Central memory CD8-positive, alpha-beta T cell (primary cell): Measurements from ENCODE around the gene F10.
"Not testable (repeated sequence)": the region's sequence is repeated elsewhere in the genome, so short reads cannot be mapped to it uniquely, and the experiment has no call there.

ENCODE experiments used
- ATAC-seq: fragments of 150-1000 bp; cut with Tn5 transposase; replicated peaks from 2 replicates; pipeline ENCODE4 v1.10.0; 2022; ENCODE audit warnings: mild to moderate bottlenecking, moderate FRiP score, moderate number of reproducible peaks; ENCODE audit not compliant: poor library complexity, severe bottlenecking; ENCODE audit errors: extremely low read depth
- DNase-seq, 2 donors: peaks; one replicate each; pipeline ENCODE4 v3.0.0; 2021; ENCODE audit warnings: low spot score in 2 of 2
- H3K27ac Mint-ChIP-seq: one replicate; pipeline ENCODE4 v1.8.0; 2022; ENCODE audit warnings: low read depth, mild to moderate bottlenecking, moderate library complexity, mixed read lengths
- H3K27me3 Mint-ChIP-seq: one replicate; pipeline ENCODE4 v1.8.0; 2022; ENCODE audit warnings: mixed read lengths
- H3K36me3 Mint-ChIP-seq: one replicate; pipeline ENCODE4 v1.8.0; 2022; ENCODE audit warnings: mild to moderate bottlenecking, moderate library complexity, mixed read lengths; ENCODE audit not compliant: insufficient read depth
- H3K4me1 Mint-ChIP-seq: one replicate; pipeline ENCODE4 v1.8.0; 2022; ENCODE audit warnings: mixed read lengths
- H3K4me3 Mint-ChIP-seq: one replicate; pipeline ENCODE4 v1.8.0; 2022; ENCODE audit warnings: mild to moderate bottlenecking, moderate library complexity, mixed read lengths
- H3K9me3 Mint-ChIP-seq: one replicate; pipeline ENCODE4 v1.8.0; 2022; ENCODE audit warnings: mixed read lengths

The F10 gene

GRCh38 chr13:113122550-113123225 is at the start of gene F10:
TSS of gene F10 (plus strand) at chr13:113122799. CDS start at chr13:113122856, 57 bp downstream.
- Mint-ChIP-seq H3K9me3 (no peaks in the 10 kb centered on the region), H3K4me1 (peaks cover 5% of the 10 kb centered on the region), H3K4me3 (no peak within 1 kb of the TSS), H3K36me3 (peaks cover 1% of the 10 kb centered on the region), H3K27ac (no peak within 1 kb of the TSS), H3K27me3 (peaks cover 36% of the 10 kb centered on the region)
- DNase-seq (no peak), ATAC-seq (no peak)

- H3K36me3 Mint-ChIP-seq, result peaks cover 3% of the 10 kb centered on the region
- H3K27ac Mint-ChIP-seq, result no peak overlapping the region
- ATAC-seq, result no peak
- no peaks in the 10 kb centered on the region for H3K4me1 Mint-ChIP-seq
- no peaks in the 10 kb centered on the region for H3K27me3 Mint-ChIP-seq
- H3K9me3 Mint-ChIP-seq, result no peaks in the 10 kb centered on the region
- no peak overlapping the region for H3K4me3 Mint-ChIP-seq
- no peak for DNase-seq
Measured at GRCh38 chr13:113073942-113074341, 48.7 kb upstream of the F10 start.

- no peak overlapping the region for H3K4me3 Mint-ChIP-seq
- H3K4me1 Mint-ChIP-seq, result no peaks in the 10 kb centered on the region
- no peaks in the 10 kb centered on the region for H3K27me3 Mint-ChIP-seq
- no peak for DNase-seq
- H3K27ac Mint-ChIP-seq, result no peak overlapping the region
- no peaks in the 10 kb centered on the region for H3K9me3 Mint-ChIP-seq
- ATAC-seq, result no peak
- peaks cover 3% of the 10 kb centered on the region for H3K36me3 Mint-ChIP-seq
Measured at GRCh38 chr13:113074401-113074800, 48.2 kb upstream of the F10 start.

GRCh38 chr13:113074876-113075275 is 47.7 kb upstream of the F10 start:
- no peak for DNase-seq

GRCh38 chr13:113075711-113076110 is 46.9 kb upstream of the F10 start:
- Mint-ChIP-seq H3K36me3 (peaks cover 3% of the 10 kb centered on the region), H3K27me3 (no peaks in the 10 kb centered on the region), H3K4me1 (no peaks in the 10 kb centered on the region), H3K27ac (no peak overlapping the region), H3K9me3 (no peaks in the 10 kb centered on the region), H3K4me3 (no peak overlapping the region)
- ATAC-seq (no peak), DNase-seq (no peak)

More at GRCh38 chr13:113074876-113075275, 47.7 kb upstream of the F10 start:
- ATAC-seq, result no peak
- Mint-ChIP-seq H3K9me3 (no peaks in the 10 kb centered on the region), H3K27me3 (no peaks in the 10 kb centered on the region), H3K4me3 (no peak overlapping the region), H3K27ac (no peak overlapping the region), H3K4me1 (no peaks in the 10 kb centered on the region), H3K36me3 (peaks cover 3% of the 10 kb centered on the region)

- no peaks in the 10 kb centered on the region for H3K4me1 Mint-ChIP-seq
- ATAC-seq (no peak), DNase-seq (no peak)
- no peaks in the 10 kb centered on the region for H3K36me3 Mint-ChIP-seq
- H3K27ac Mint-ChIP-seq, result no peak overlapping the region
- H3K9me3 Mint-ChIP-seq, result no peaks in the 10 kb centered on the region
- no peaks in the 10 kb centered on the region for H3K27me3 Mint-ChIP-seq
- H3K4me3 Mint-ChIP-seq, result no peak overlapping the region
Measured at GRCh38 chr13:113076681-113077401, 45.8 kb upstream of the F10 start.

- H3K36me3 Mint-ChIP-seq, result no peaks in the 10 kb centered on the region
- no peaks in the 10 kb centered on the region for H3K27me3 Mint-ChIP-seq
- H3K4me1 Mint-ChIP-seq, result no peaks in the 10 kb centered on the region
- DNase-seq, result no peak
- no peak overlapping the region for H3K4me3 Mint-ChIP-seq
- no peak for ATAC-seq
- H3K27ac Mint-ChIP-seq, result peak overlapping the region; percentile 38
- H3K9me3 Mint-ChIP-seq, result no peaks in the 10 kb centered on the region
Measured at GRCh38 chr13:113077566-113077952, 45.0 kb upstream of the F10 start.

- no peaks in the 10 kb centered on the region for H3K9me3 Mint-ChIP-seq
- H3K4me3 Mint-ChIP-seq, result no peak overlapping the region
- peaks cover 2% of the 10 kb centered on the region for H3K36me3 Mint-ChIP-seq
- DNase-seq (no peak), ATAC-seq (no peak)
- H3K4me1 Mint-ChIP-seq, result no peaks in the 10 kb centered on the region
- H3K27ac Mint-ChIP-seq, result peak overlapping the region; percentile 38
- no peaks in the 10 kb centered on the region for H3K27me3 Mint-ChIP-seq
Measured at GRCh38 chr13:113077953-113078901, 44.4 kb upstream of the F10 start.

GRCh38 chr13:113078902-113079780 is 43.5 kb upstream of the F10 start:
- H3K36me3 Mint-ChIP-seq, result peaks cover 2% of the 10 kb centered on the region
- DNase-seq, result no peak
- H3K4me1 Mint-ChIP-seq, result no peaks in the 10 kb centered on the region
- H3K4me3 Mint-ChIP-seq, result no peak overlapping the region
- no peak overlapping the region for H3K27ac Mint-ChIP-seq
- H3K9me3 Mint-ChIP-seq, result no peaks in the 10 kb centered on the region
- ATAC-seq, result no peak
- no peaks in the 10 kb centered on the region for H3K27me3 Mint-ChIP-seq

GRCh38 chr13:113079781-113080080 is 42.9 kb upstream of the F10 start:
- H3K4me1 Mint-ChIP-seq, DNase-seq, H3K9me3 Mint-ChIP-seq, H3K36me3 Mint-ChIP-seq, H3K4me3 Mint-ChIP-seq, H3K27me3 Mint-ChIP-seq, ATAC-seq, H3K27ac Mint-ChIP-seq: not testable (repeated sequence)

GRCh38 chr13:113080361-113080831 is 42.2 kb upstream of the F10 start:
- no peak for ATAC-seq

More at GRCh38 chr13:113080361-113080831, 42.2 kb upstream of the F10 start:
- H3K36me3 Mint-ChIP-seq, result peaks cover 2% of the 10 kb centered on the region
- no peak overlapping the region for H3K4me3 Mint-ChIP-seq
- no peaks in the 10 kb centered on the region for H3K27me3 Mint-ChIP-seq
- no peaks in the 10 kb centered on the region for H3K4me1 Mint-ChIP-seq
- no peak overlapping the region for H3K27ac Mint-ChIP-seq
- no peak for DNase-seq
- H3K9me3 Mint-ChIP-seq, result no peaks in the 10 kb centered on the region
